CD4-positive, alpha-beta T cell treated with Interleukin-12 subunit alpha and Interleukin-12 subunit beta, for 1 hour (primary cell): ENCODE measurements around the gene TMEM201.

ENCODE experiments used
- DNase-seq: peaks from one replicate; pipeline ENCODE4 v3.0.0-alpha.2; 2020

The TMEM201 gene

GRCh38 chr1:9626201-9626608 is 37.5 kb downstream of the TMEM201 start:
- DNase-seq = peak; percentile 35

DNA sequence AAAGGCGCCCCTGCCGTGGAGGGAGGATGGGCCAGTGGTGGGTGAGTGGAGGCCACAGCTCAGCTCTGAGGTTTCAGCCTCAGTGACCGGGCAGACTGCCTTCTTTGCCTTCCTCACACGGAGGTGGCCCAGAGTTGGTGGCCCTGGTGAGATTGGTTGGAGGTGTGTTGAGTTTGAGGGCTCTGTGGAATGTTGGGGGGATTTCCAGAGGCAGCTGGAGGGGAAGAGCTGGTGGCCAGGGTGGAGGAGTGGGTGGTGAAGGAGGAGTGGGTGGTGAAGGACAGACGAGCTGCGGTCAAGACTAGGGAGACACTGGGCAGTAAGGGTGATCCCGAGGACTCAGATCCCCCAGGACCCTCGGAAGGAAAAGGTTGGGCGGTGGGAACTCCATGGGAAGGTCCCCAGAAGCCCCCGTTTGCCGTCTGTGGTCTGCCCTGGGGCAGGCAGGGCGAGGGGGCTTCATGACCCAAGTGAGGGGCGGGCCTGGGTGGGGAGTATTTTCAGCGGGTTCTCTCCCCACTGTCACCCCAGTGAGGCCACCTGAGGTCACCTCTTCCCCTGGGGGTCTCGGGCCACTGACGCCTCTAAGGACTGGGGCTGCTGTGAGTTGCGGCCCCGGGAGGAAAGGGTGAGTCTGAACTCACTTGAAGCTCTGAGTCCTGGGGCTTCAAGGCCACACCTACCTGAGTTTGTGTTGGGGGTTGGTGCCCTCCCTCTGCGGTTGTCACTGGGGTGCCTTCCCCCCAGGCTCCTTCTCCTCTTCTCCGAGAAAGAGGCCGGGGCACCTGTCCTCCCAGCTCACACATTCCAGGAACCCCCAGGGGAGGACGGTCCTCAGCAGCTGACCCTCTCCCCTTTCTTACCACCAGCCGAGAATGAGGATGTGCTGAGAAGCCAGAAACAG is 40.1 kb downstream of the TMEM201 start:
- peak; percentile 73 for DNase-seq

GRCh38 chr1:9629445-9630201 is 40.9 kb downstream of the TMEM201 start:
- DNase-seq = peak; percentile 77

DNA sequence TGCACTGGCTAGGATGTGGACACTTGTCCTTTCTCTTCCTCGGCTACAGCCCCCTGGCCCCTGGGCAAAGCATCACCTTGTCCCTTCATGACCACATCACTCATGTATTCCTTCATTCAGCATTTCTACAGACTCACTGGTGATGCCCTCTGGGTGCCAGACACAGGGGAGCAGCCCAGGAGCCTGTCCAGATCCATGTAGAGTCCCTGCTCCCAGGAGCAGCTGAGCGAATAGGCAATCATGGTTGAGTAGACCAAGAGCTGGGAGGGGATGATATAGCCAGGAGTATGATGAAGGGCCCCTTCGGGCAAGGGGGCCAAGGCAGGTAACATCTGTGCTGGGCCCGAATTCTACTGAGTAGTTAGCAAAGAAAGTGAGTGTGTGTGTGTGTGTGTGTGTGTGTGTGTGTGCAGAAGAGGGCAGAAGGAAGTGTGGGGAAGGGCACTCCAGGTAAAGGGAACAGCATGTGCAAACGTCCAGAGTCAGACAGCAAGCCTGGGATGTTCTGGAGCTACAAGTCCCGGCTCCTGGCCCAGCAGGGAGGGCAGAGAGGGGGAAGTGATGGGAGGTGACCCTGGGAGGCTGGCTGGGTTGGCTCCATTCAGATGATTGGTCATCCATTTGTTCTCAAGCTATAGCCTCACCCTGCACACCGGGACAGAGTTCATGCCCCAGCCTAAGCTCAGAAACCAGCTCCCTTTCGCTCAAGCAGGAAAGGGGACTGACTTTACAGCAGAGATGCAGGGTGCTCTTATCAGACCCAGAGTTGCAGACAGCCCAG is 41.8 kb downstream of the TMEM201 start:
- DNase-seq = peak; percentile 20

- DNase-seq = no peak
Measured at GRCh38 chr1:9631613-9632012, 42.9 kb downstream of the TMEM201 start.

DNA sequence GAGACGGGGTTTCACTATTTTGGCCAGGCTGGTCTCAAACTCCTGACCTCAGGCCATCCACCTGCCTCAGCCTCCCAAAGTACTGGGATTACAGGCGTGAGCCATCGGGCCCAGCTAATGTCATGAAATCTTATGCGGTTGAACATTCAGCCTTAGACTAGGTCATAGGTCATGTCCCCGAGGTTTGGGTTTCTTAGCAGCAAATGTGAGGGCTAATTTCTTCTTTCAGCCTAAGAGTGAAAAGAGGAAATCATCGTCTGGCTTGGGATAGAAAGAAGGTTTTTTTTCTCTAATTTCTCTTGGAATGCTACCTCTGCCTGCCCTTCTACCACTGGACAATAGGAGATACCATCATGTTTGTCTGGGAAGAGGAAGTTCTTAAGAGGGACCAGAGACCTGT is 44.8 kb downstream of the TMEM201 start:
- no peak for DNase-seq

DNA sequence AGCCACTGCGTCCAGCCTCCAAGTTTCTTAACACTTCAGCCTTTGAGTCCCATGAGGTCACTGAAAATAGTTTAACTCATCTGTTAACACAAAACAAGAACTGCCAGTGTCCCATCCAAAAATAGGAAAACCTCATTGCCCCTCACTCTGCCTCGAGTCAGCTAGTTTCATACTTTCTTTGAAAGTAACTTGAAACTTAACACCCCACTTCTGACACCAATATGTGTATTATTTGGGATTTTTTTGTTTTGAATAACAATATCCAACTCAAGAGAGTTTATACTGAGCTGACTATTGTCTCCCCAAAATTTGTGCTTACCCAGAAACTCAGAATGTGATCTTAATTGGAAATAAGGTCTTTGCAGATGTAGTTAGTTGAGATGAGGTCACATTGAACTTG is 45.9 kb downstream of the TMEM201 start:
- DNase-seq = no peak

DNA sequence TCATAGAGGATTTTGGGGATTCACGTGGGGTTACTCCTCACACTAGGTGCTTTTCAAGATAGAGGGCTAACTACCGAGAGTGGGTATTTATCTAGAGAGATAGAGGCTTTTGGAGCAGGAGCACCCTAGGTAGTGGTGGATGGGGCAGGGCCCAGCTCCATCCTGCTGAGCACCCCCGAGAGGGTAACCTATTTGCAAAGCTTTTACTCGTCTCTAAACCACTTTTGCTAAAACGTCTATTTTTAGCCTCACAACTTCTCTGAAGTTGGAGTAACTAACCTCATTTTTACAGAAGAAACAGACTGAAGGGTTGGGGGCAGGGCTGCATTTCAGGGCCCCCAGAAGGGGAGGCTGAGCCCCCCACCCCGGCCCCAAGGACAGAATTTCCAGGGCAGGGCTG is 50.5 kb downstream of the TMEM201 start:
- DNase-seq = no peak

DNA sequence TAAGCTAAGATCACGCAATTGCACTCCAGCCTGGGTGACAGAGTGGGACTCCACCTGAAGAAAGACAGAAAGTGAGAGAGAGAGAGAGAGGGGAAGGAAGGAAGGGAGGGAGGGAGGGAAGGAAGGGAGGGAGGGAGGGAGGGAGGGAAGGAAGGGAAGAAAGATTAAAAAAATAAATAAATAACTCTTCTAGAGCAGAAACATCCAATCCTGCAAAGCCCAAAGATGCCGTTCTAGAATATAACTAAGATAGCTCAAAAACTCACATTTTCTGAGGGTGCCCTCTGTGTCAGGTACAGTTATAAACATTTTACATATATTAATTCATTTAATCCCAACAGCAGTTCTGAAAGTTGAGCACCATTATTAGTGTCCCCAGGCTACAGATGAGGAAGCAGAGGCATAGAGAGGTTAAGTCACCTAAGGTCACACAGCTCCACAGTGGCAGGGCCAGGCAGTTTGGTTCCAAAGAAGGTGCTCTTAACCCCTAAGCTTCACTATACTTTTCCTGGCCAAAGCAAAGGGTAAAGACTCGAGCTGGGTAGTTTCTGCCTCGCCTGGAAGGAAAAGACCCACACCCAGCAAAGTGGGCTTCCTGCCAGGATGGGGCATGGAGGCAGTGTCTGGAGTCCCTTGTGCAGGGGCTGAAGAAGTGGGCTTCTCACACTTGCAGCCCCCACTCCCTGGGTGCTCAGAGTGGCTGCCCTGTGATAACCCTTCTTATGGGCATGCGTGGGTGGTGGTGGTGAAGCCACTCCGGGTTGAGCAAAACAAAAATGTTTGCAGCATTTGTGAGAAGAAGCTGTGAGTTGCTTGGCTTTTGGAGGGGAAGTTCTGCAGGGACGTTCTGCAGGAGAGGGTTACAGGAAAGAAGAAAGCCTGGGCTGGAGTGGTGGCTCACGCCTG is 54.9 kb downstream of the TMEM201 start:
- DNase-seq = no peak

DNA sequence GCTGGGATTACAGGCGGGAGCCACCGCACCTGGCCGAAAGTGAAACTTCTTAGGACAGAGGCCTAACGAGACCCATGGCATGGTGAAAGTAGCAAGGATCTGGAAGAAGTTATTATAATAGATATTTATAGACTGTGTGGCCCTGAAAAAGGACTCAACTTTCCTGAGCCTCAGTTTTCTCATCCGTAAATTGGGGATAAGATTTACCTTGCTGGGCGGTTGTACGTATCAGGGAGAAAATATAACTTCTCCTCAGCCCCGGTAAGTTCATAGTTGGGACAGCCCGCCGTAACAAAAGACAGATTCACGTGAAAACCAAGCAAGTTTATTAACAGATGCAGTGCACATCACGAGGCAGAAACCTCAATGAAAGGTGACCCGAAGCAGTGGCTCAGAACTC is 57.3 kb downstream of the TMEM201 start:
- no peak for DNase-seq

GRCh38 chr1:9648171-9648570 is 59.5 kb downstream of the TMEM201 start:
- no peak for DNase-seq

GRCh38 chr1:9649769-9650168 is 61.1 kb downstream of the TMEM201 start:
- no peak for DNase-seq

- DNase-seq = no peak
Measured at GRCh38 chr1:9651220-9651564, 62.5 kb downstream of the TMEM201 start.

- DNase-seq = peak; percentile 38
Measured at GRCh38 chr1:9651565-9652378, 63.1 kb downstream of the TMEM201 start, which contains the start of gene PIK3CD. TSS of gene PIK3CD (plus strand) at chr1:9651731. CDS start at chr1:9710456, 58,725 bp downstream.

DNA sequence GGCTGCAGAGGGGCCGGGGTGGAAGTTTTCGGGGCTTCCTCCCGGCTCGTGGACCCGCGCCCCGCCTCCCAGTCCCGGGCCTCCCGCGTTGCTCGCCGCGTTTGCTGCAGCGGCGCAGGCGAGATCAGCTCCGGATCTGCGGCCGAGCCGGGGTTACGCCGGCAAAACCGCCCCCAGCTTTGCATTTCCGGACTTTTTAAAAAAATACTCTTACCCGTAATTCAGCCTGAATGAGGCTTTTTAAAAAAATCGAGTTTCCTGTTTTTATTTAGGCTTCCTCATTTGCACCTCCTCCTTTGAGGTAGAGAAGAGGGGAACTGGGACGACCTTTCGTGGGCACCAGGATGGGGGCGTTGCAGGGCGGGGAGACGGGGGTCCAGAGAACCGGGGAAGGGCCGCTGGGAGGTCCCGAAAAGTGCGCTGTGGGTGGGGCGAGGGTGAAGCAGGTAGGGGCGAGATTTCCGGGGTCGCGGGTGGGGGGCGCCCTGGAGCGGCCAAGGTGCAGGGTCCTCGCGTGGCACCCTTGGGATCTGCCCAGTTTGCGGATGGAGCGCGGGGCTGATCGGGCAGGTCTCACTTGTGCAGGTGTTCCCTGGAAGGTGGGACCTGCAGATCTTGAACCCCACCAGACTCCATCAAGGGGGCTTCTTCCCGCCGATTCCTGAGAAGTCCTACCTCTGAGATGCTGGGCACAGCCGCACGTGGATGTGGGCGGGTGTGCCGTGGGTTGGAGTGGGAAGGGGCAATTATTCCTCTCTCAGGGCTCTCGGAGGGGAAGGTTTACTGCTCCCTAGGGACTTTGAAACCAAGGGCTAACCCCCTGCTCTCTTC is 63.9 kb downstream of the TMEM201 start:
- DNase-seq = peak; percentile 77

- no peak for DNase-seq
Measured at GRCh38 chr1:9653210-9653490, 64.4 kb downstream of the TMEM201 start.

DNA sequence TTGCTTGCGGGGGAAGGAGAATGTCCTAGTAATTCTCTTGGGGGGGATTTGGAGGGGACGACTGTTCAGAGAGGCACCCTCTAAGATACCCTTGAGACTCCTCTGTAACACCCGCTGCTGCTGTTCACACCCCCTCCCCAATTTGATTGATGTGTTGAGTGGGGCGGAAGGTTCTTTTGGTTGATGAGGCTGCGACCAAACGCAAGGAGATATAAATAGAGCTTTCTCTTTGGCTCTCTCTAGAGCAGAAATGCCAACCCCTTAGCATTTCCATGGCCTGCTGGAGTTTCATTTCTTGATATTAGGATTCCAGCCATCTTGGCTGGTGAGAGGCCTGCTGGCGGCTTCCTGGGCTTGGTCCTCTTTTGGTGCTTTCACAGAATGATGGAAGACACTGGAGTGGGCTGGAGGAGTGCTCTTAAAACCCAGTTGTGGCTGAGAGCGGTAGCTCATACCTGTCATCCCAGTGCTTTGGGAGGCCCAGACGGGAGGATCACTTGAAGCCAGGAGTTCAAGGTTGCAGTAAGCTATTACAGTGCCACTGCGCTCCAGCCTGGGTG is 64.9 kb downstream of the TMEM201 start:
- DNase-seq = no peak

DNA sequence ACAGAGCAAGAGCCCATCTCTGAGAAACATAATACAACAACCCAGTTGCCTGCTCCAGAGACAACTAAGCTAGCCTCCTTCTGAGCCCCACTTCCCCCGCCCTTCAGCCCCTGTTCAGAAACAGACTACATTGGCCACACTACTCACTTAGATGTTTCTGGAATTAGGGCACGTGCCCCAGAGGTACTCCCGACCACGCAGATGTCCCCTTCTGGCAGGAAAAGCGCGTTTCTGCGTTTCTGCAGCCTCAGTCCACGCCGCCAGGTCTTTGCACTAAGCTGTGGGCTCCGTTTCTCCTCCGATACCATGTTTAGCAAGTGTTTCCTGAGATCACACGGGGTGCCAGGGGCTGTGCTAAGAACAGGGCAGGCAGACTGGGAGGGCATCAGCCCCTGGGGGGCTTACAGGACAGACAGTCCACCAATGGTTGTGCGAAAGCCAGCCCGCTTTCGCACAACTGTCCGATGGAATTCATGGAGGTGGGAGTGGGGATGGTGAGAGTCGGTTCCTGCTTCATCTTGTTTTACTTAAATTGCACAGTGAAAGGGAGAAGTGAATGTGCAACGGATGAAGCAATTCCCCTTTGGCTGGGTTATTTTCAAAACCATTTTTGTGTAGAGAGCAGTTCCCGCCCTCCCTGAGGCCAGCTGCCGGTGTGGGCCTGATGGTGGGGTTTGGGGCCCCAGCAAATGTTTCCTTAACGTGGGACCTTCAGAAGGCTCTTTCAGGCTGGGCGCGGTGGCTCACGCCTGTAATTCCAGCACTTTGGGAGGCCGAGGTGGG is 65.5 kb downstream of the TMEM201 start:
- DNase-seq = no peak
